ENCODE results near the gene ACO2. TPM values are rescaled to one million over a fixed set of nuclear protein-coding genes. Genes with fewer than 3 reads are reported as not detected.

The ACO2 gene
- total and polyA plus RNA-seq, 10 of the 15 experiments (the other 5 are each of a cell fraction or from before 2014, with no cell fraction given) = 21.4 to 214 (median 88.5) TPM

- Histone ChIP-seq H2AFZ (ENCODE audit: control insufficient read depth, low read depth, low read length) (no peak overlapping the region), H3K9me3 (replicated peaks; ENCODE audit: control insufficient read depth, insufficient read depth, low read length) (no peaks in the 10 kb centered on the region), H3K36me3 (ENCODE audit: control insufficient read depth in 2 of 2, insufficient read depth in 2 of 2, low read length in 1 of 2) (no peaks in the 10 kb centered on the region), H3K4me2 (ENCODE audit: control insufficient read depth, insufficient read depth) (no peak overlapping the region), H3K4me1 (ENCODE audit: control insufficient read depth, insufficient read depth, low read length) (no peaks in the 10 kb centered on the region; the same call in 1 of the 2 replicates), H3K9ac (ENCODE audit: control insufficient read depth, insufficient read depth, low read length) (no peak overlapping the region), H3K27me3 (replicated peaks in 1 of 2; ENCODE audit: control insufficient read depth in 2 of 2, insufficient read depth in 2 of 2, low read length in 1 of 2) (no peaks in the 10 kb centered on the region; a peak in 2 of 4 replicates), H3K4me3 (no peak overlapping the region), H3K27ac (ENCODE audit: control insufficient read depth, insufficient read depth) (no peak overlapping the region), H3K79me2 (ENCODE audit: control insufficient read depth, insufficient read depth, low read length) (no peaks in the 10 kb centered on the region), H4K20me1 (ENCODE audit: control insufficient read depth, insufficient read depth) (no peaks in the 10 kb centered on the region)
- no peak for DNase-seq (ENCODE audit: low read depth, low spot score)
- TF ChIP-seq ESRRA (IDR thresholded peaks at IDR 0.05; ENCODE audit: low read length) = no peak
- no peak for TF ChIP-seq EP300 (IDR thresholded peaks at IDR 0.05; ENCODE audit: borderline replicate concordance in 1 of 2, control insufficient read depth in 1 of 2, low read depth in 2 of 2, low read length in 2 of 2)
- no peak for TF ChIP-seq SRF (IDR thresholded peaks at IDR 0.05; ENCODE audit: low read depth in 2 of 2, low read length in 2 of 2)
- no peak for TF ChIP-seq PML (IDR thresholded peaks at IDR 0.05; ENCODE audit: low read length)
- no peak for TF ChIP-seq POU2F2 (IDR thresholded peaks at IDR 0.05; ENCODE audit: borderline replicate concordance, low read depth, low read length)
- no peak for TF ChIP-seq MTA2 (IDR thresholded peaks at IDR 0.05; ENCODE audit: low read depth)
- TF ChIP-seq TAF1 (IDR thresholded peaks at IDR 0.05; ENCODE audit: borderline replicate concordance, low read depth, low read length) = no peak
- TF ChIP-seq ZBTB33 (IDR thresholded peaks at IDR 0.05) = no peak
- no peak for TF ChIP-seq REST (IDR thresholded peaks at IDR 0.05; ENCODE audit: low read depth, low read length)
- TF ChIP-seq ZZZ3 (IDR thresholded peaks at IDR 0.05; ENCODE audit: control insufficient read depth, insufficient read length, low read depth) = no peak
- TF ChIP-seq CTCF (IDR thresholded peaks at IDR 0.05 in 2 of 3, conservative IDR thresholded peaks at IDR 0.05 in 1 of 3; ENCODE audit: control insufficient read depth in 2 of 3, extremely low read depth in 1 of 3, insufficient read depth in 1 of 3, low read depth in 3 of 3, low read length in 3 of 3) = no peak
- no peak for TF ChIP-seq CBFB (IDR thresholded peaks at IDR 0.05; ENCODE audit: low read depth)
- no peak for TF ChIP-seq FOS (IDR thresholded peaks at IDR 0.05; ENCODE audit: borderline replicate concordance, extremely low read depth, insufficient read length)
- TF ChIP-seq BCL11A (IDR thresholded peaks at IDR 0.05; ENCODE audit: low read depth, low read length) = no peak
- BruUV-seq (replicated peaks) = no TSS peak
- ChIA-PET POLR2A (interaction anchor here (0.7 kb wide), 1 partner anchor 313 kb away, joined by 3 read pairs; no protein-coding TSS in a partner anchor), CTCF (interaction anchor here (0.6 to 1.4 kb wide), 4 partner anchors 16 to 514 kb away, joined by 3 to 4 read pairs (median 3); no protein-coding TSS in a partner anchor), RAD21 (ENCODE audit: unreplicated experiment) (no interaction called here), SMC1A (ENCODE audit: uncharacterized antibody, unreplicated experiment) (no interaction called here)
- in situ Hi-C loops (cut with MboI) (no loop called here), intact Hi-C loops (cut with micrococcal nuclease; ENCODE audit: unreplicated experiment) (no loop called here)
- WGBS (ENCODE audit: insufficient coverage, insufficient replicate concordance, low lambda C conversion rate, missing lambda C conversion rate) = 71% methylated on average over 10 of the region's 10 CpGs
- no peak for ATAC-seq
- no peak for FAIRE-seq
These were observed 87.6 kb downstream of the ACO2 start for GRCh38 chr22:41556561-41556960.

Data from GM12878 (cell line).